H9 (cell line): ENCODE measurements around the gene PLXNB2. TPM values are rescaled to one million over a fixed set of nuclear protein-coding genes. Genes with fewer than 3 reads are reported as not detected.

Experiments used
- DNase-seq: peaks from one replicate; pipeline ENCODE4 v3.0.0-alpha.2; 2017
- H2AFZ ChIP-seq: one replicate; pipeline ENCODE4 v1.6.1; 2013; ENCODE audit warnings: mild to moderate bottlenecking, low read length, control low read depth, moderate library complexity
- H2AK5ac ChIP-seq: 2 replicates; pipeline ENCODE4 v1.6.1; 2013; ENCODE audit warnings: low read length, control low read depth, mixed read lengths; ENCODE audit not compliant: insufficient read length
- H2BK120ac ChIP-seq: one replicate; pipeline ENCODE4 v1.6.1; 2013; ENCODE audit warnings: low read depth, mild to moderate bottlenecking, low read length, control low read depth, inconsistent platforms; ENCODE audit not compliant: poor library complexity, severe bottlenecking
- H2BK12ac ChIP-seq: 2 replicates; pipeline ENCODE4 v1.6.1; 2013; ENCODE audit warnings: low read length, control low read depth, mixed read lengths, low read depth; ENCODE audit not compliant: insufficient read length
- H2BK15ac ChIP-seq: 2 replicates; pipeline ENCODE4 v1.6.1; 2013; ENCODE audit warnings: low read depth, low read length, control low read depth
- H2BK20ac ChIP-seq: one replicate; pipeline ENCODE4 v1.6.1; 2013; ENCODE audit warnings: low read depth, mild to moderate bottlenecking, low read length, control low read depth, inconsistent platforms; ENCODE audit not compliant: poor library complexity, severe bottlenecking
- H2BK5ac ChIP-seq: 2 replicates; pipeline ENCODE4 v1.6.1; 2013; ENCODE audit warnings: low read length, control low read depth, mixed read lengths; ENCODE audit not compliant: insufficient read length
- H3K14ac ChIP-seq: 2 replicates; pipeline ENCODE4 v1.6.1; 2013; ENCODE audit warnings: low read length, control low read depth; ENCODE audit not compliant: insufficient read depth
- H3K18ac ChIP-seq: 2 replicates; pipeline ENCODE4 v1.6.1; 2013; ENCODE audit warnings: low read depth, mild to moderate bottlenecking, mixed read lengths, low read length, control low read depth; ENCODE audit not compliant: insufficient read length
- H3K23ac ChIP-seq: 2 replicates; pipeline ENCODE4 v1.6.1; 2013; ENCODE audit warnings: low read length, control low read depth, mixed read lengths, low read depth; ENCODE audit not compliant: insufficient read length
- H3K23me2 ChIP-seq: 2 replicates; pipeline ENCODE4 v1.6.1; 2013; ENCODE audit warnings: low read depth, mild to moderate bottlenecking, mixed read lengths, low read length, control low read depth; ENCODE audit not compliant: insufficient read length, poor library complexity, severe bottlenecking
- H3K27ac ChIP-seq: 2 replicates; pipeline ENCODE4 v1.5.1; 2013; ENCODE audit warnings: low read length, control low read depth, mixed read lengths, low read depth; ENCODE audit not compliant: insufficient read length
- H3K27me3 ChIP-seq: 2 replicates; pipeline ENCODE4 v1.6.1; 2013; ENCODE audit warnings: low read length, control low read depth, inconsistent platforms; ENCODE audit not compliant: insufficient read depth
- H3K4ac ChIP-seq: 2 replicates; pipeline ENCODE4 v1.6.1; 2013; ENCODE audit warnings: low read depth, mild to moderate bottlenecking, control low read depth, inconsistent platforms, low read length, moderate library complexity
- H3K4me1 ChIP-seq: 2 replicates; pipeline ENCODE4 v1.6.1; 2013; ENCODE audit warnings: low read length, control low read depth, inconsistent platforms; ENCODE audit not compliant: insufficient read depth
- H3K4me2 ChIP-seq: 2 replicates; pipeline ENCODE4 v1.6.1; 2013; ENCODE audit warnings: low read length, control low read depth, mixed read lengths; ENCODE audit not compliant: insufficient read length, insufficient read depth
- H3K56ac ChIP-seq: 2 replicates; pipeline ENCODE4 v1.6.1; 2013; ENCODE audit warnings: low read depth, mild to moderate bottlenecking, mixed read lengths, low read length, control low read depth; ENCODE audit not compliant: insufficient read length
- H3K79me1 ChIP-seq: 2 replicates; pipeline ENCODE4 v1.6.1; 2013; ENCODE audit warnings: low read depth, mild to moderate bottlenecking, moderate library complexity, low read length, control low read depth, inconsistent platforms; ENCODE audit not compliant: insufficient read depth, poor library complexity, severe bottlenecking
- H3K79me2 ChIP-seq: 2 replicates; pipeline ENCODE4 v1.6.1; 2013; ENCODE audit warnings: low read length, control low read depth, inconsistent platforms; ENCODE audit not compliant: insufficient read depth
- H3K9ac ChIP-seq: 2 replicates; pipeline ENCODE4 v1.6.1; 2013; ENCODE audit warnings: low read length, control low read depth, mixed read lengths; ENCODE audit not compliant: insufficient read length; ENCODE audit errors: extremely low read depth
- H3K9me3 ChIP-seq: one replicate; pipeline ENCODE4 v1.6.1; 2013; ENCODE audit warnings: low read depth, low read length, inconsistent platforms; ENCODE audit not compliant: control insufficient read depth
- H3T11ph ChIP-seq: one replicate; pipeline ENCODE4 v1.6.1; 2013; ENCODE audit warnings: mild to moderate bottlenecking, low read length, control low read depth, inconsistent platforms
- H4K20me1 ChIP-seq: one replicate; pipeline ENCODE4 v1.6.1; 2013; ENCODE audit not compliant: control insufficient read depth, insufficient read length, insufficient read depth
- H4K5ac ChIP-seq: 2 replicates; pipeline ENCODE4 v1.6.1; 2013; ENCODE audit warnings: low read depth, mild to moderate bottlenecking, mixed read lengths, low read length, control low read depth; ENCODE audit not compliant: insufficient read length
- H4K8ac ChIP-seq: replicated peaks from 2 replicates; pipeline ENCODE4 v1.6.1; 2013; ENCODE audit warnings: low read length, control low read depth, mixed read lengths, low read depth; ENCODE audit not compliant: insufficient read length
- H4K91ac ChIP-seq: 2 replicates; pipeline ENCODE4 v1.6.1; 2013; ENCODE audit warnings: low read depth, mild to moderate bottlenecking, moderate library complexity, mixed read lengths, low read length, control low read depth; ENCODE audit not compliant: insufficient read length
- H3K27ac Mint-ChIP-seq, 3 experiments: 2 replicates in 2 of 3; 3 replicates in 1 of 3; pipeline ENCODE4 v1.8.0; 2020 to 2021; ENCODE audit warnings: mixed read lengths in 3 of 3, mild to moderate bottlenecking in 1 of 3, moderate library complexity in 1 of 3
- H3K27me3 Mint-ChIP-seq: 2 replicates; pipeline ENCODE4 v1.8.0; 2021; ENCODE audit warnings: low read depth, mild to moderate bottlenecking, moderate library complexity, mixed read lengths
- H3K36me3 Mint-ChIP-seq, 3 experiments: 2 replicates in 2 of 3; 3 replicates in 1 of 3; pipeline ENCODE4 v1.8.0; 2020 to 2021; ENCODE audit warnings: low read depth in 3 of 3, mixed read lengths in 3 of 3; ENCODE audit not compliant: insufficient read depth in 1 of 3
- H3K4me1 Mint-ChIP-seq, 2 experiments: 2 replicates each; pipeline ENCODE4 v1.8.0; 2020; ENCODE audit warnings: mixed read lengths in 2 of 2
- H3K4me3 Mint-ChIP-seq, 2 experiments: 2 replicates in 1 of 2; 3 replicates in 1 of 2; pipeline ENCODE4 v1.8.0; 2020 to 2021; ENCODE audit warnings: mild to moderate bottlenecking in 2 of 2, mixed read lengths in 2 of 2, moderate library complexity in 1 of 2
- H3K9me3 Mint-ChIP-seq, 2 experiments: 2 replicates in 1 of 2; 3 replicates in 1 of 2; pipeline ENCODE4 v1.8.0; 2020; ENCODE audit warnings: mild to moderate bottlenecking in 2 of 2, mixed read lengths in 2 of 2, moderate library complexity in 1 of 2
- WGBS: extraction: QIAGEN DNeasy Blood & Tissue Kit; methylation state at CpG from one replicate; pipeline ENCODE4 v1.1.7; 2013; ENCODE audit warnings: missing lambda C conversion rate, low lambda C conversion rate, mixed read lengths; ENCODE audit not compliant: insufficient read length; ENCODE audit errors: extremely low coverage; 5-methylcytosine and 5-hydroxymethylcytosine counted together
- total RNA-seq: library from RNA; stranded (reverse); gene quantifications from 2 replicates; pipeline ENCODE4 v1.2.1, GENCODE V29; 2021
- TF ChIP-seq, protein P1 (sequence below): fragments of 200-600 bp; sonication (generic); conservative IDR thresholded peaks from 3 replicates; pipeline ENCODE4 v1.8.0; 2021; ENCODE audit warnings: antibody characterized with exemption, mild to moderate bottlenecking

The PLXNB2 gene
- total RNA-seq, 1 experiment from 2014 or later = 87.6 TPM

- Histone ChIP-seq H2BK5ac (no peak overlapping the region), H2BK120ac (no peak overlapping the region), H3K56ac (no peak overlapping the region), H4K91ac (no peak overlapping the region), H2BK12ac (no peak overlapping the region), H3T11ph (no peak overlapping the region), H3K23me2 (peaks cover 6% of the 10 kb centered on the region), H3K4ac (no peak overlapping the region), H3K23ac (no peak overlapping the region), H3K14ac (no peak overlapping the region), H4K8ac (no peak overlapping the region), H3K18ac (no peak overlapping the region), H2AFZ (no peak overlapping the region), H2BK20ac (no peak overlapping the region), H3K4me2 (no peak overlapping the region), H3K27me3 (no peaks in the 10 kb centered on the region), H3K79me2 (no peaks in the 10 kb centered on the region; the same call in 1 of the 2 replicates), H3K9ac (no peak overlapping the region), H3K9me3 (no peaks in the 10 kb centered on the region), H3K27ac (no peak overlapping the region), H2AK5ac (no peak overlapping the region), H2BK15ac (no peak overlapping the region), H3K4me1 (no peaks in the 10 kb centered on the region), H4K20me1 (no peaks in the 10 kb centered on the region), H3K79me1 (peaks cover 2% of the 10 kb centered on the region), H4K5ac (no peak overlapping the region)
- H3K9me3 Mint-ChIP-seq = no peaks in the 10 kb centered on the region; a peak in 1 of 5 replicates
- H3K36me3 Mint-ChIP-seq = peaks cover 0 to 2% (median 0%) of the 10 kb centered on the region in 3 experiments; a peak in 2 of 7 replicates
- peaks cover 1% of the 10 kb centered on the region; the same call in 1 of the 2 replicates for H3K27me3 Mint-ChIP-seq
- DNase-seq = no peak
- no CpG with 5 or more reads among the region's 29 CpGs for WGBS
- H3K4me1 Mint-ChIP-seq = peaks cover 18 to 34% of the 10 kb centered on the region in 2 experiments
- H3K27ac Mint-ChIP-seq = peak overlapping the region in 1 of 3 experiments; percentile 68; a peak in 2 of 7 replicates
- TF ChIP-seq, protein P1, sequence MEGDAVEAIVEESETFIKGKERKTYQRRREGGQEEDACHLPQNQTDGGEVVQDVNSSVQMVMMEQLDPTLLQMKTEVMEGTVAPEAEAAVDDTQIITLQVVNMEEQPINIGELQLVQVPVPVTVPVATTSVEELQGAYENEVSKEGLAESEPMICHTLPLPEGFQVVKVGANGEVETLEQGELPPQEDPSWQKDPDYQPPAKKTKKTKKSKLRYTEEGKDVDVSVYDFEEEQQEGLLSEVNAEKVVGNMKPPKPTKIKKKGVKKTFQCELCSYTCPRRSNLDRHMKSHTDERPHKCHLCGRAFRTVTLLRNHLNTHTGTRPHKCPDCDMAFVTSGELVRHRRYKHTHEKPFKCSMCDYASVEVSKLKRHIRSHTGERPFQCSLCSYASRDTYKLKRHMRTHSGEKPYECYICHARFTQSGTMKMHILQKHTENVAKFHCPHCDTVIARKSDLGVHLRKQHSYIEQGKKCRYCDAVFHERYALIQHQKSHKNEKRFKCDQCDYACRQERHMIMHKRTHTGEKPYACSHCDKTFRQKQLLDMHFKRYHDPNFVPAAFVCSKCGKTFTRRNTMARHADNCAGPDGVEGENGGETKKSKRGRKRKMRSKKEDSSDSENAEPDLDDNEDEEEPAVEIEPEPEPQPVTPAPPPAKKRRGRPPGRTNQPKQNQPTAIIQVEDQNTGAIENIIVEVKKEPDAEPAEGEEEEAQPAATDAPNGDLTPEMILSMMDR = no peak
- H3K4me3 Mint-ChIP-seq = no peak overlapping the region
Observed at GRCh38 chr22:50296658-50297490, 10.6 kb downstream of the PLXNB2 start.
